GM18858 (cell line): ENCODE measurements around the gene CRYGA.
"Not testable (repeated sequence)": the region's sequence is repeated elsewhere in the genome, so short reads cannot be mapped to it uniquely, and the experiment has no call there.

Experiments
- ATAC-seq: cut with Tn5 transposase; IDR thresholded peaks from one replicate; pipeline ENCODE4 v1.9.1; 2021; ENCODE audit not compliant: unreplicated experiment

The CRYGA gene

GRCh38 chr2:208127090-208127489, 36.3 kb downstream of the CRYGA start:
- no peak for ATAC-seq

GRCh38 chr2:208125251-208125650, 38.1 kb downstream of the CRYGA start:
- no peak for ATAC-seq

- not testable (repeated sequence) for ATAC-seq
Measured at GRCh38 chr2:208124013-208124715, 39.2 kb downstream of the CRYGA start, which contains the start of gene CRYGD. Gene CRYGD, minus strand, starts transcription at chr2:208124524. Its CDS starts 51 bp downstream, at chr2:208124473.

GRCh38 chr2:208122248-208122647, 41.1 kb downstream of the CRYGA start:
- no peak for ATAC-seq

- ATAC-seq = no peak
Measured at GRCh38 chr2:208118918-208119317, 44.5 kb downstream of the CRYGA start.

- ATAC-seq = not testable (repeated sequence)
Measured at GRCh38 chr2:208117390-208117789, 46.0 kb downstream of the CRYGA start.

GRCh38 chr2:208112969-208113368, 50.4 kb downstream of the CRYGA start:
- ATAC-seq = no peak

GRCh38 chr2:208112273-208112745, 51.1 kb downstream of the CRYGA start:
- ATAC-seq = not testable (repeated sequence)
